ENCODE data around the gene RIPOR2.
"Not testable (repeated sequence)": the region's sequence is repeated elsewhere in the genome, so short reads cannot be mapped to it uniquely, and the experiment has no call there.

Gene RIPOR2

DNA sequence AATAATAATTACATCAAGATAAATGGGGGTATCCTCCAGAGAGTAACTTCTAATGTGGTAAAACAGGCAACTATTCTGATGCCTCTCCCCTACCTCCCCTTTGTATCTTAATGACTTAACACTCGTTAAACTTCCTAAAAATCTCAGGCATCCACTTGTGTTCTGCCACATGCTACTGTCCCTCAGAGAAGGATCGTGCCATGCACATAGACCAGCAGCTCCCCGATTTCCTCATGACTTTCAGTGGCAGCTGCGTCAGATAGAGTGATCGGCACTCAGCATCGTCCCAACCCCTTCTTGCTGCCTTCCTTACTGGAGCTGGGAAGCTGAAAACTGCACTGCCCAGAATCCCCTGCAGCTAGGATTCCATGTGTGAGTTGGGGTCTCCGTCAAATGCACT is 32.1 kb downstream of the RIPOR2 start:
- DNase-seq (ENCODE audit: low spot score), result no peak

DNA sequence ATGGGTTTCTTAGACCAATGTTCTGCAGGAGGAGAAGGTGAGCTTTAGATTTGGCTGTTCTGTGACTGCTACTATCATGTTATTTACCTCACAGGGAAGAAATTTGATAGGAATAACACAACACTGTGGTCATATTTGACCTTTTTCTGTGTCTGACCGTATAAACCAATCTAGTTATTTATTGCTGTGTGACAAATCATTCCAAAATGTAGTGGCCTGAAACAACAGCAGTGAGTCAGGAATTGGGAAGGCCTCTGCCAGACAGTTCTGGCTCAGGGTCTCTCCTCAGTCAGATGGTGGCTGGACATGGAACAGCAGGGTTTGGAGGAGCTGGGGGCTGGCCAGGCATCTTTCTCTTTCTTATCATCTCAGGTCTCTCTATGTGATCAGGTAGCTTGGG is 33.0 kb downstream of the RIPOR2 start:
- no peak for DNase-seq (ENCODE audit: low spot score)

- no peak for DNase-seq (ENCODE audit: low spot score)
Observed at GRCh38 chr6:24901698-24902328, 33.9 kb downstream of the RIPOR2 start.

DNA sequence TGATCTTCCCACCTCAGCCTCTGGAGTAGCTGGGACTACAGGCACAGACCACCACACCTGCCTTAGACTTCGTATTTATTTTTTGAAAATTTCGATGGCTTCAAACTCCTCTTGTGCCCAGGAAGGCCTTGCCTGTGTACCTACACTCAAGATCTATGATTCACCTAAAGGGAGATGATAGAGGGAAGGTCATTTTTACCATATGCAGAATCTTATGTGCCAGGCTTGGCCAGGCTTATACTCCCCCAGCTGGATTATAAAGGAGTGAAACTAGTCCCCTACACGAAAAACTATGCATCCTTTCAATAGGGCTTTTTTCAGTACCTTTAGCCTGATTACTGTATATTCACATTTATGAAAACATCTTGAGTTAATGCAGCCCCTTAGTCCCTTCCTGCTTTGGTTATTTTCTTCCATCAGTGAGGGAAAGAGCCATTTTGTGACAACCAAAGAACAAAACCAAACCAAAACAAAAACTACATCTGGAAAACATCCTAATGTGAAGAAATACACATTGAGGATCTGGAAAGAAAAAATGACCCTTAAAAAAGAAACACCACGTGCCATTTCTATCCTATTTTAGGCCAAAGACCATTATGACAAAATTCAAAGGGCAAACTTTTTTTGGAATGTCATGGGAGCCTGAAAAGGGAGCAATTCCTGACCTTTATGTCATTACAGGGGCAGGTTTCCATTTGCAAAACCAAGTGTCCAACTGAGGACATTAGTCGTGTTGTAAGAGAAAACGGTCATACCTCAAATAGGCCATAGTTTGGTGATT is 34.7 kb downstream of the RIPOR2 start:
- DNase-seq (ENCODE audit: low spot score), result no peak

GRCh38 chr6:24899997-24900325 is 35.8 kb downstream of the RIPOR2 start:
- DNase-seq (ENCODE audit: low spot score), result no peak

DNA sequence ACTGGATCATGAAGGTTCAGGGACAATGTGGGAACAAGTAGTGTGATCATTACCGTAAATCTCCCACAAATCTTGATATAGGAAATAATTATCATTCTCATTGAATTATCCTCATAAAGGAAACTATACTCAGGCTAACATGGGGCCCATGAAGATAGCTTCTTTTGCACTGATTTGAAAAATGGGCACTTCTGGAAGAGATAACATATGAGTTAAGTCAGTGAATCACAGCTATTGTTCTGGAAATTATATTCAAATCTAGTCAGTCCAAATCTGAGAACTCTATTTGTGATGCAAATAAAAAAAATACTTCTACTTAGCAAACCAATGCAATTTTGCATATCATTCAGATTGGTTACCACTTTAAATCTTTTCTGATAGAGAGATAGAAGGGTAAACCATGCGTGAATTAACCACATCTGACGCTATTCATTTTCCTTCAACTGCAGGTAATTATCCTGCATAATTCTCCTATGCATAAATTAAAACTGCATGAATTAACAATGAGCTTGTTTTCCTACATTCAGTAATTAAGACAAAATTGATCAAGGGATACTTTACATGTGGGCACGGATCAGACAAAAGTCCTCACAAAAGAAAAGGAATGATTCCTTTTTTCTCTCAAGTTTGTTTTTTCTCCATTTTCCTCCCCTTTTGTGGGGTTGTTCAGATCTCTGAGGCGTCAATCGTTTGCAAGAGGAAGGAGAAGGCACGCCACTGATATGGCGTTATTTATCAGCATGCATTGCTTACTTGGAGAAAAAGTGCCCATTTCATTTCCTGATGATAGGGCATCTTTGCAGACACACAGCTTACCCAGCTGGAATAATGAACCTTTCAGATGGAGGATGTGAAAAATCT is 36.4 kb downstream of the RIPOR2 start:
- DNase-seq (ENCODE audit: low spot score), result no peak

DNA sequence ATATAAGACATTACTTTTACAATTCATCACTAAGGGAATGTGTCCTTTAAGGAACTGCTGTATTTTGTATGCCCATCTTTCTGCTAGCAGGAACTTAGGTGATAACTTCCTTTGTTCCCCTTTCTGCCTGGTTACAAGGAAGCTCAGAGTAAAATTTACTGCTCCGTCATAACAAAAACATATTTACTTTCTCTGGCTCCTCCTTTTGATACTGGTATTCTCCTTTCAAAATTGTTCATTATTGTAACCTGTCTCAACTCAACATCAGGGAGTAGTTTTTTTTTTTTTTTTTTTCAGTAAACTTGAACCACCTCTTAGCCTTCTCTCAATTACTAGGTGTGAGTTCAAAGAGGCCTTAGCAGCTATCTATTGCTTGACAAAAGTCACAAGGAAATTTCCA is 37.1 kb downstream of the RIPOR2 start:
- no peak for DNase-seq (ENCODE audit: low spot score)

DNA sequence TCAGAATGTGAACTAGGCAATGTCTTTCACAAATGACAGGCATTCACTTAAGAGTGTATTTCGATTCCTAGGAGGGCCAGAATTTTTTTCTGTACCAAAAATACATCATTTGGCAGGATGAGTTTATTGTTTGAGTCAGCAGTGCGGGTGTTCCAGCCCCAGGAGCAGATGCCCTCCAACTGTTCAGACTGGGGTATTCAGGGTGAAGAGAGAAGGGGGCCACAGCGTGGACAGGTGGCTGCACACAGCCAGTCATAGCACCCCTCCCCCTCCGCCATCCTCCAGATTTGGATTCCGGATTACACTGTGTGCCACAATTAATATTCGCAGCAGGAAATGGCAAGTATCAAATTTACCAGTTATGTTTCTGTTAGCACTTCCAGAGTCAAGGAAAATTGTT is 38.6 kb downstream of the RIPOR2 start:
- no peak for DNase-seq (ENCODE audit: low spot score)

DNA sequence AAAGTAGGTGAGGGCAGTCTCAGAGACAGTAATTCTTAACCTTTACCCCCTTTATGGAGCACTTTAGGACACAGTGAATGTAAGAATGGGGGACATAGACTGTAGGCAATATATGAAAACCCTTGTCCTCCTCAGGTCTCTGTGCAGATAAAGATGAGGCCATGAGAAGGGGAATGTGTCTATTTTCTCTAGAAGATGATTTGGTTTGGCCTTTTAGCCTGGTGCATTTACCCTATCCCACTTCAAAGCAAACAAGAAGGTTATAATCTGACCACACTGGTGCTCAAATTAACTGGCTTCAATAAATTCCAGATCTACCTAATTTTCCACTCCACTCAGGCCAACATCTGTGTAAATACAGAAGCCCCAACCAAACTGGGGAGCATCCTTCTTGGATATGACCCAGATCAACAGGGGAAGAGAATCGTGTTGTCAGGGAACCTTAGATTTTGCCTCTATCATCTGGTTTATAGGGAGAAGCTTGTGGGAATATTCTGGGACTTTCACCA is 42.4 kb downstream of the RIPOR2 start:
- DNase-seq (ENCODE audit: low spot score), result no peak

GRCh38 chr6:24891004-24891403 is 44.8 kb downstream of the RIPOR2 start:
- DNase-seq (ENCODE audit: low spot score), result no peak

GRCh38 chr6:24890471-24890870 is 45.3 kb downstream of the RIPOR2 start:
- DNase-seq (ENCODE audit: low spot score), result no peak

DNA sequence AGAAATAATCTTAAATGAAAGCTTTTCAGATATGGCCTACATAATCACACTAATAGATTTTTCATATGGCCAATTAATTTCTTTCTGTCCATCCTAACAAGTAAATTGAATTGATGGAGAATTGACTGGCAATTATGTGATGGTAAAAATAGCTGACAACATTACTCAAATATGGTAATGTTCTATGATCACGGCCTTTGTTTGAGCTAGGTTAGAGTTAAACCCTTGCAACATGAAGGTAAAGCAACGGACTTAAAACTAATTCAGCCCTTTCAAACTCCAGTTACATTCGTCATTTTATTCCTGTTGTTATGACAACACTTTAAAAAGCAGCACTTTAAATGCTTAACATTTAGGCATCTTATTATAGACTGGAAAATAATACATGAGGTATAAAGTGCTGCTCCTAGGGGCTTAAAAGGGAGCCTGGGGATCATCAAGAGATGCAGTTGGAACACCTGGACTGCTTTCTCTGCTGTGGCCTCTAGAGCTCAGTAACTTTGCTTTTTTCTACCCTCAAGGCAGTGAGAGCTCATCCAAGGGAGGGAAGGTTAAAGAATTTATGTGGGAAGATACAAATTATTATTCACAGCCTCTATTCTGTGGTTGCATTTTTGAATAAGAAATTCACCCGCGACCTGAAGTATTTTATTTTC is 46.9 kb downstream of the RIPOR2 start:
- no peak for DNase-seq (ENCODE audit: low spot score)

- DNase-seq (ENCODE audit: low spot score), result no peak
Observed at GRCh38 chr6:24887545-24888140, 48.1 kb downstream of the RIPOR2 start.

GRCh38 chr6:24883618-24884017 is 52.1 kb downstream of the RIPOR2 start:
- no peak for DNase-seq (ENCODE audit: low spot score)

DNA sequence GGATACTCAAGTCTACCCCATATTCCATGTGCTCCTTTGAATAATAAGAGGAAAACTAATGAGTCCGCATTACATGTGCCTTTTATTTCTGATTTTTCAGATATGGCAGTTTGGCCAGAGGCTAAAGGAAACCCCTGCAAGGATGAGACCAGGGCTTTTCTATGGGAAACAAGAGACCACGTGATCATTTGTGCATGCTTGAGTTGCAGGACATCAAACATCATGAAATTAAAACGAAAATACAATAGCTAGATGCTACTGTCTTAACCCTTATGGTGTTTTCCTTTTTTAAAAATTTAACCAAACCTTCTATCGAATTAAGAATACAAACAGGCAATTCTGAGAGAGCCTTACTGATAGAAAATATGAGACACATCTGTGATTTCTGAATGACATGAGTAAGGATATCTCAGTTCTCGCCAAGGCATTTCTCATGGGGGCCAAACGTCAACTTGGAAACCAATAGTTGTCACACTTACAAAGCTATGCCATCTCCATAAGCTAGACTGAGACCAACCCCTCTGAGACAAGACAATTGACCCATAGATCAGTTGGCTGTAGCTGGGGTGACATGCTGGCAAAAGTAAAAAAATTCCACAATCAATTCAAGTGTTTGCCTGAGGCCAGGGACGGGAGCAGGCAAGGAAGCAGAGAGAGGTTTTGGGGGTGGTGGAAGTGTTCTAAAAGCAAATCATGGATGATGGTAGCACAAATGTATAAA is 52.8 kb downstream of the RIPOR2 start:
- no peak for DNase-seq (ENCODE audit: low spot score)

- no peak for DNase-seq (ENCODE audit: low spot score)
Observed at GRCh38 chr6:24882295-24882694, 53.5 kb downstream of the RIPOR2 start.

DNA sequence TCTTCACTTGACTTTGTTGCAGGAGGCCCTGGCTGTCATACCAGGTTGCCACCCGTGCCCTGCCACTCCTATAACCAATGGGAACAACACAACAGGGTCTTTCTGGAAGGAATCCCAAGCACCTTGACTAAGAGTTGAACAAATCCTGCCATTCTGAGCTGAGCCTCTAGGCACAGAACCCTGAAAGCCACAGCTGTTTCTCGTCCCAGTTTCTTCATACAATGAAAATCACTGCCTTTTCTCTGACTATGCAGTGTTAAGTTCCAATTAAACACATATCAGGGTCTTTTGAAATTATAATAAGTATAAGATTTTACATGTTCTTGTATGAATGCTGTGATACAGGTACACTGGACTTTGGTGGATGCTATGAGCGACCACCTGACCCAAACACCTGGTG is 54.4 kb downstream of the RIPOR2 start:
- DNase-seq (ENCODE audit: low spot score), result no peak

- no peak for DNase-seq (ENCODE audit: low spot score)
Observed at GRCh38 chr6:24880451-24880850, 55.3 kb downstream of the RIPOR2 start.

DNA sequence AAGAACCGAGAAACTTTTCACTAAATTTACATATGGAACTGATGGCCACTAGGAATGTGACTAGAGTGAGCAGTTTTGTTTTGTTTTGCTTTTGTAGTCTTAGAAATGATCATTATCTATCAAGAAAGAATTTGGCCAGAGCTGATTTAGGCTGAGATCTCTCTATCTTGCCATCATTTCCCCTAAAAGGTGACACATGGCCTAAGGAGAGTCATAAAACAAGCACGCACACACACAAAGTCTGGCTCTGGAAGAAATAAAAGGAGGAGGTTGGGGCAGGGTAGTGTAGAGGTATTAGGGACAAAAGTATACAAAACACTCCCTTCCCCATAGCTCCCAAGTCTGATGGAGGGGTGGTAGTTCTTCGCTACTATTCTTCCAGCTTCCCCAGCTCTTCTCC is 56.4 kb downstream of the RIPOR2 start:
- DNase-seq (ENCODE audit: low spot score), result no peak

DNA sequence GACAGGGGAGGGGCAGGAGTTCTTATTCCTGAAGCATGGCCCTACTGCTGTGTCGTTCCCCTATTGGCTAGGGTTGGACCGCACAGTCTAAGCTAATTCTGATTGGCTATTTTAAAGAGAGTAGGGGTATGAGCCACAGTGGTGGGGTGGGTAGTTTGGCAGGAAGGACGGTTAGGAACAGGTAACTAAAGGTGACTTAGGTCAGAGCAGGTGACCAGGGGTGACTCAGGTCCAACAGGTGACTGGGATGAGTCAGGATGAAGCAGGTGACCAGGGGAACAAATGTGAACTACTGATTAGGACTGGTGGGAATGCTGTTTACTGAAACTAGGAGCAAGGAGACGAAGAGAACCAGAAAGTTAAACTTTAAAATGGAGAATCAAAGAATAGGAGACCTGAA is 58.0 kb downstream of the RIPOR2 start:
- DNase-seq (ENCODE audit: low spot score), result not testable (repeated sequence)
